ENCODE results near the gene CDKAL1.
"Not testable (repeated sequence)": the region's sequence is repeated elsewhere in the genome, so short reads cannot be mapped to it uniquely, and the experiment has no call there.

The CDKAL1 gene

GRCh38 chr6:21180800-21181337 lies 646.6 kb downstream of the CDKAL1 start:
- no peak for DNase-seq (ENCODE audit: low read depth)

GRCh38 chr6:21181866-21182265 lies 647.6 kb downstream of the CDKAL1 start:
- DNase-seq (ENCODE audit: low read depth) = no peak

GRCh38 chr6:21182589-21182988 lies 648.3 kb downstream of the CDKAL1 start:
- DNase-seq (ENCODE audit: low read depth) = no peak

GRCh38 chr6:21185861-21186478 lies 651.7 kb downstream of the CDKAL1 start:
- DNase-seq (ENCODE audit: low read depth) = no peak

GRCh38 chr6:21186479-21187055 lies 652.3 kb downstream of the CDKAL1 start:
- no peak for DNase-seq (ENCODE audit: low read depth)

- DNase-seq (ENCODE audit: low read depth) = no peak
These were observed 653.2 kb downstream of the CDKAL1 start for GRCh38 chr6:21187485-21187884.

GRCh38 chr6:21188505-21189223 lies 654.4 kb downstream of the CDKAL1 start:
- DNase-seq (ENCODE audit: low read depth) = no peak

- DNase-seq (ENCODE audit: low read depth) = no peak
These were observed 655.5 kb downstream of the CDKAL1 start for GRCh38 chr6:21189759-21190158.

GRCh38 chr6:21190701-21191100 lies 656.4 kb downstream of the CDKAL1 start:
- DNase-seq (ENCODE audit: low read depth) = no peak

GRCh38 chr6:21193790-21194475 lies 659.7 kb downstream of the CDKAL1 start:
- DNase-seq (ENCODE audit: low read depth) = no peak

- not testable (repeated sequence) for DNase-seq (ENCODE audit: low read depth)
These were observed 661.0 kb downstream of the CDKAL1 start for GRCh38 chr6:21195301-21195700.

GRCh38 chr6:21198032-21198640 lies 663.9 kb downstream of the CDKAL1 start:
- no peak for DNase-seq (ENCODE audit: low read depth)

- no peak for DNase-seq (ENCODE audit: low read depth)
These were observed 665.0 kb downstream of the CDKAL1 start for GRCh38 chr6:21199262-21199661.

GRCh38 chr6:21200134-21200870 lies 666.0 kb downstream of the CDKAL1 start:
- no peak for DNase-seq (ENCODE audit: low read depth)

- DNase-seq (ENCODE audit: low read depth) = no peak
These were observed 666.9 kb downstream of the CDKAL1 start for GRCh38 chr6:21201187-21201586.

GRCh38 chr6:21201637-21202350 lies 667.5 kb downstream of the CDKAL1 start:
- DNase-seq (ENCODE audit: low read depth) = no peak

- no peak for DNase-seq (ENCODE audit: low read depth)
These were observed 668.3 kb downstream of the CDKAL1 start for GRCh38 chr6:21202521-21202920.

- no peak for DNase-seq (ENCODE audit: low read depth)
These were observed 670.7 kb downstream of the CDKAL1 start for GRCh38 chr6:21204951-21205350.

GRCh38 chr6:21208081-21208795 lies 674.0 kb downstream of the CDKAL1 start:
- no peak for DNase-seq (ENCODE audit: low read depth)

GRCh38 chr6:21208796-21209186 lies 674.5 kb downstream of the CDKAL1 start:
- no peak for DNase-seq (ENCODE audit: low read depth)
